Gastroesophageal sphincter (tissue), 4 donors: ENCODE results near the gene RSRC2. TPM values are rescaled to one million over a fixed set of nuclear protein-coding genes. Genes with fewer than 3 reads are reported as not detected.

Experiments used
- ATAC-seq: fragments of 150-250 bp; one replicate; pipeline ENCODE4 v1.9.1; 2016; ENCODE audit warnings: mild to moderate bottlenecking, moderate library complexity
- H3K27ac ChIP-seq, 4 donors: fragments of 200-600 bp; sonication (generic) in 3 of 4; 1 replicate in 3 of 4; 2 replicates in 1 of 4; pipeline ENCODE4 v1.5.1; 2016 to 2019
- H3K27me3 ChIP-seq: fragments of 200-600 bp; sonication (generic); one replicate; pipeline ENCODE4 v1.5.1; 2019
- H3K36me3 ChIP-seq, 2 donors: fragments of 200-600 bp; sonication (generic); one replicate each; pipeline ENCODE4 v1.5.1; 2019; ENCODE audit warnings: control low read depth in 1 of 2
- H3K4me1 ChIP-seq, 3 donors: fragments of 200-600 bp; sonication (generic); 1 replicate in 2 of 3; 2 replicates in 1 of 3; pipeline ENCODE4 v1.5.1; 2016 to 2019; ENCODE audit warnings: control low read depth in 2 of 3
- H3K4me3 ChIP-seq, 2 donors: fragments of 200-600 bp; sonication (generic); one replicate each; pipeline ENCODE4 v1.5.1; 2019; ENCODE audit warnings: mild to moderate bottlenecking in 1 of 2, moderate library complexity in 1 of 2
- H3K9me3 ChIP-seq, 3 donors: fragments of 200-600 bp; sonication (generic); one replicate each; pipeline ENCODE4 v1.5.1; 2017 to 2019; ENCODE audit warnings: control low read depth in 2 of 3
- CTCF ChIP-seq, 4 experiments: fragments of 200-600 bp in 2 of 4; fragments of 450-650 bp in 2 of 4; sonication (generic) in 1 of 4; IDR thresholded peaks; one replicate each; pipeline ENCODE4 v1.5.1; 2017 to 2019; ENCODE audit warnings: antibody characterized with exemption in 4 of 4, mild to moderate bottlenecking in 2 of 4, moderate library complexity in 2 of 4
- EP300 ChIP-seq: sonication (generic); formaldehyde crosslinking; IDR thresholded peaks from one replicate; pipeline ENCODE4 v1.6.1; 2017; ENCODE audit warnings: antibody characterized with exemption, mild to moderate bottlenecking
- POLR2A ChIP-seq, 2 donors: fragments of 450-650 bp; IDR thresholded peaks; one replicate each; pipeline ENCODE4 v1.6.1; 2017; ENCODE audit warnings: antibody characterized with exemption in 2 of 2, mild to moderate bottlenecking in 2 of 2, moderate library complexity in 1 of 2
- POLR2AphosphoS5 ChIP-seq: sonication (generic); formaldehyde crosslinking; IDR thresholded peaks from one replicate; pipeline ENCODE4 v1.6.1; 2017; ENCODE audit warnings: antibody characterized with exemption
- WGBS, 2 donors: methylation state at CpG; one replicate each; pipeline ENCODE4 v1.1.5; 2018; ENCODE audit warnings: low coverage in 1 of 2; 5-methylcytosine and 5-hydroxymethylcytosine counted together
- total RNA-seq, 4 donors: library from RNA; depleted of rRNA; stranded (reverse); fragments of >200 nt; gene quantifications; one replicate each; pipeline ENCODE4 v1.1.0, GENCODE V29; 2016

RSRC2 gene
- total RNA-seq, 4 donors from 2014 or later, result 37.4 to 102 (median 72.0) TPM

GRCh38 chr12:122560138-122560537 is 33.4 kb upstream of the RSRC2 start:
- Histone ChIP-seq H3K27ac (no peak overlapping the region), H3K27me3 (no peaks in the 10 kb centered on the region), H3K4me3 (no peak overlapping the region), H3K9me3 (no peaks in the 10 kb centered on the region), H3K4me1 (no peaks in the 10 kb centered on the region), H3K36me3 (peaks cover 0 to 68% of the 10 kb centered on the region in 2 donors)
- TF ChIP-seq POLR2A (IDR thresholded peaks at IDR 0.05) (no peak), POLR2AphosphoS5 (no peak), CTCF (IDR thresholded peaks at IDR 0.05) (no peak), EP300 (no peak)
- WGBS, 2 donors, result 100% methylated on average over 2 to 3 of the region's 3 CpGs
- ATAC-seq, result no peak

- ATAC-seq, result no peak
- no peak for TF ChIP-seq EP300
- TF ChIP-seq POLR2AphosphoS5, result no peak
- no peak for TF ChIP-seq POLR2A (IDR thresholded peaks at IDR 0.05)
- TF ChIP-seq CTCF (IDR thresholded peaks at IDR 0.05), result no peak
- 97 to 98% methylated on average over 8 to 12 of the region's 16 CpGs for WGBS, 2 donors
These were observed 32.3 kb upstream of the RSRC2 start for GRCh38 chr12:122558745-122559641.

GRCh38 chr12:122547330-122547729 is 20.6 kb upstream of the RSRC2 start:
- H3K36me3 ChIP-seq, result peaks cover 0 to 70% of the 10 kb centered on the region in 2 donors
- no peak for TF ChIP-seq CTCF (IDR thresholded peaks at IDR 0.05)
- no peak for TF ChIP-seq EP300
- TF ChIP-seq POLR2AphosphoS5, result no peak
- TF ChIP-seq POLR2A (IDR thresholded peaks at IDR 0.05), result no peak
- 66 to 76% methylated on average over 4 to 5 of the region's 5 CpGs for WGBS, 2 donors

More at GRCh38 chr12:122558745-122559641, 32.3 kb upstream of the RSRC2 start:
- Histone ChIP-seq H3K27me3 (no peaks in the 10 kb centered on the region), H3K4me3 (no peak overlapping the region), H3K27ac (no peak overlapping the region), H3K36me3 (peaks cover 0 to 60% of the 10 kb centered on the region in 2 donors), H3K9me3 (no peaks in the 10 kb centered on the region), H3K4me1 (no peaks in the 10 kb centered on the region)

GRCh38 chr12:122545855-122546254 is 19.1 kb upstream of the RSRC2 start:
- no peak for TF ChIP-seq POLR2AphosphoS5
- no peak for TF ChIP-seq EP300
- no peak for TF ChIP-seq POLR2A (IDR thresholded peaks at IDR 0.05)
- no peak for TF ChIP-seq CTCF (IDR thresholded peaks at IDR 0.05)
- no peak for ATAC-seq
- Histone ChIP-seq H3K9me3 (no peaks in the 10 kb centered on the region), H3K27me3 (no peaks in the 10 kb centered on the region), H3K4me3 (no peak overlapping the region), H3K36me3 (peaks cover 0 to 58% of the 10 kb centered on the region in 2 donors), H3K4me1 (no peaks in the 10 kb centered on the region), H3K27ac (no peak overlapping the region)
- 92 to 100% methylated on average over 1 to 2 of the region's 2 CpGs for WGBS, 2 donors

More at GRCh38 chr12:122547330-122547729, 20.6 kb upstream of the RSRC2 start:
- no peaks in the 10 kb centered on the region for H3K9me3 ChIP-seq
- H3K4me3 ChIP-seq, result no peak overlapping the region
- no peaks in the 10 kb centered on the region for H3K4me1 ChIP-seq
- H3K27me3 ChIP-seq, result no peaks in the 10 kb centered on the region
- no peak for ATAC-seq
- no peak overlapping the region for H3K27ac ChIP-seq

- TF ChIP-seq EP300, result no peak
- TF ChIP-seq POLR2AphosphoS5, result no peak
- TF ChIP-seq CTCF (IDR thresholded peaks at IDR 0.05), result no peak
- TF ChIP-seq POLR2A (IDR thresholded peaks at IDR 0.05), result no peak
- 93 to 97% methylated on average over 2 of the region's 2 CpGs for WGBS, 2 donors
- no peak for ATAC-seq
- no peaks in the 10 kb centered on the region for H3K27me3 ChIP-seq
- no peak overlapping the region for H3K27ac ChIP-seq
- no peaks in the 10 kb centered on the region for H3K4me1 ChIP-seq
- H3K36me3 ChIP-seq, result peaks cover 0 to 53% of the 10 kb centered on the region in 2 donors
- no peak overlapping the region for H3K4me3 ChIP-seq
- H3K9me3 ChIP-seq, result no peaks in the 10 kb centered on the region
These were observed 17.8 kb upstream of the RSRC2 start for GRCh38 chr12:122544537-122544936.
